Spinal cord (tissue), 10 donors: ENCODE results near the gene SEMA3D. TPM values are rescaled to one million over a fixed set of nuclear protein-coding genes. Genes with fewer than 3 reads are reported as not detected.

Experiments
- DNase-seq, 6 donors: peaks; one replicate each; pipeline versions ENCODE4 v3.0.0 to v3.0.0-alpha.2; 2013 to 2015; ENCODE audit warnings: low spot score in 6 of 6, low read depth in 4 of 6
- H3K27ac ChIP-seq: one replicate; pipeline ENCODE4 v1.5.1; 2013; ENCODE audit warnings: low read depth, low read length, control low read depth
- H3K27me3 ChIP-seq: one replicate; pipeline ENCODE4 v1.6.1; 2013; ENCODE audit warnings: low read length; ENCODE audit not compliant: control insufficient read depth, insufficient read depth
- H3K36me3 ChIP-seq: one replicate; pipeline ENCODE4 v1.6.1; 2013; ENCODE audit warnings: low read length; ENCODE audit not compliant: control insufficient read depth, insufficient read depth
- H3K4me1 ChIP-seq: one replicate; pipeline ENCODE4 v1.6.1; 2013; ENCODE audit warnings: low read length; ENCODE audit not compliant: control insufficient read depth, insufficient read depth
- H3K4me3 ChIP-seq: one replicate; pipeline ENCODE4 v1.5.1; 2013; ENCODE audit warnings: low read depth, low read length, control low read depth
- H3K9me3 ChIP-seq: one replicate; pipeline ENCODE4 v1.6.1; 2013; ENCODE audit warnings: low read length; ENCODE audit not compliant: control insufficient read depth, insufficient read depth
- WGBS: methylation state at CpG from one replicate; pipeline ENCODE4 v1.1.5; 2013; ENCODE audit warnings: missing lambda C conversion rate; ENCODE audit not compliant: insufficient coverage; 5-methylcytosine and 5-hydroxymethylcytosine counted together
- polyA plus RNA-seq, 2 donors: library from polyadenylated mRNA; unstranded; fragments of 120-200 nt; gene quantifications; one replicate each; pipeline ENCODE4 v1.2.1, GENCODE V29; 2013; ENCODE audit not compliant: insufficient read length in 2 of 2
- total RNA-seq, 2 donors: library from RNA; depleted of rRNA in 1 of 2; stranded (reverse); fragments of 120-200 nt in 1 of 2; fragments of >200 nt in 1 of 2; gene quantifications; one replicate each; pipeline versions ENCODE4 v1.2.3 to v1.2.4, GENCODE V29; 2013 to 2014
- donor health status: healthy.

SEMA3D gene
- total and polyA plus RNA-seq, 4 donors = 8.8 to 41.0 (median 24.4) TPM

DNA sequence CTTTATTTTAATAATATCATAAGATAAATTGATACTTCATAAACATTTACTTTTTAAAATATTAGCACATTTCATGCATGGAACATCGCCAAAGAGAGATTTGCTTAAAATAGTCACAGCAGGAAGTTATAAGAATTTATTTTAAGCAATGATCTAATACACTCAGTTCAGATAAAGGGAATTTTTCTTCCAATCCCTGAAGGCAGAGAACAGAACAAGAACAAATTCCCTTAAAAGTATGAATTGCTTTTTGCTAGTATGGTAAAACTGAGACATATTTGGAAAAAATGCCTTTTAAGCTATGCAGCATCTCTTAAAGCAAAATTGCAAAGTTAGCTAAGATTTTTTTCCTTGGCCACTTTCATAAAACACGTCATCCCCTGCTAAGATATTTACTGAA is 91.0 kb downstream of the SEMA3D start:
- DNase-seq = no peak
- H3K36me3 ChIP-seq = no peaks in the 10 kb centered on the region
- WGBS = no CpG with 5 or more reads among the region's 2 CpGs
- H3K9me3 ChIP-seq = no peaks in the 10 kb centered on the region
- no peaks in the 10 kb centered on the region for H3K27me3 ChIP-seq
- no peak overlapping the region for H3K4me3 ChIP-seq
- no peak overlapping the region for H3K27ac ChIP-seq
- H3K4me1 ChIP-seq = peaks cover 2% of the 10 kb centered on the region

DNA sequence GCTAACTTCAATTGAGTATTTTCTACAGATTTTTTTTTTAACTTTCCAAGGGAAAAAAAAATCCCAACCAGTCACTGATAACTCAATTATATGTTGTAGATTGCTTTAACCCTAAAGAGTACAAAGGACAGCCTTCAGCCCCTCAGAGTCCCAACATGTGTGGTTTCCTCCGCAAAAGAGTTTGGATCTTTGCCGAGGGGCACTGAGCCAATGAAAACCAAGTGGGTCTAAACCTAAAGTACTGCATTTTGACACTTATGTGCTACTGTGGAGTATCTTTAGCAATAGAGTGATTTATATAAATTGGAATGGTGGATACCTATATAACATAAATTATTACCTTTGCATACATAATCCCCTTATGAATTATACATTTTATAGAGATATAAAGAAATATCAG is 91.5 kb downstream of the SEMA3D start:
- Histone ChIP-seq H3K36me3 (no peaks in the 10 kb centered on the region), H3K4me1 (peaks cover 2% of the 10 kb centered on the region), H3K4me3 (no peak overlapping the region), H3K27ac (no peak overlapping the region), H3K9me3 (no peaks in the 10 kb centered on the region), H3K27me3 (no peaks in the 10 kb centered on the region)
- DNase-seq = peak in 3 of 6 donors; percentile 2 to 35 (median 9)
- WGBS = no CpG with 5 or more reads among the region's 2 CpGs

DNA sequence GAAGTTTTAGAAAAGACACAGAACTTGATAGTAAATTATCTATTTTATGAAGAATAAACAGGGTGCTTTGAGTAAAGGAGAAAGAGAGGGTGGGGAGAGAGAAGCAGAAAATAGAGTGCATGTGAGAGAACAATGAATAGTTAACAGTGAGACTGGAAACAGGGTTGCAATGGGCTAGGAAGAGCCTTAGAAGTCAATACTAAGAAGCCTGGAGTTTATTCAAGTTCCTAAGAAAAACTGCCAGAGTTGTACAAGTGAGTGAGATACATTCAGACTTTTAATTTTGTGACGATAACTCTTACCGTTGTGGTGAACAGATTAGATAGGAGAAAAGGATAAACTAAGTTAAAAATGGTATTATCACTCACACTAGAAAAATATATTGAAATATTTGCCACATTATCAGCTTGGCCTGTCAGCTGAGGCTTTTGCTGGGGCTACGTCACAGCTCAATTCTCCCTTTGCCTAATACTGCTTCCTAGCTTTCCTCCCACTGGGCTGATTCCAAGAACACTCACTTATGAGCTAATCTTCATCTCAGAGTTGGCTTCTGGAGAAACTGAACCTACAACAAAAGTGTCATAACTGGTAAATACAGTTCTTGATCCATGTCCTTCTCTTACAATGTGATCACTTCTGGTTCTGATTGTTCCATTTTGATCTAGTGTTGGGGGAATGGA is 92.7 kb downstream of the SEMA3D start:
- Histone ChIP-seq H3K9me3 (no peaks in the 10 kb centered on the region), H3K27ac (no peak overlapping the region), H3K27me3 (no peaks in the 10 kb centered on the region), H3K4me3 (no peak overlapping the region), H3K36me3 (no peaks in the 10 kb centered on the region), H3K4me1 (peaks cover 2% of the 10 kb centered on the region)
- 67% methylated on average over 1 of the region's 3 CpGs for WGBS
- DNase-seq = peak in 1 of 6 donors; percentile 14

DNA sequence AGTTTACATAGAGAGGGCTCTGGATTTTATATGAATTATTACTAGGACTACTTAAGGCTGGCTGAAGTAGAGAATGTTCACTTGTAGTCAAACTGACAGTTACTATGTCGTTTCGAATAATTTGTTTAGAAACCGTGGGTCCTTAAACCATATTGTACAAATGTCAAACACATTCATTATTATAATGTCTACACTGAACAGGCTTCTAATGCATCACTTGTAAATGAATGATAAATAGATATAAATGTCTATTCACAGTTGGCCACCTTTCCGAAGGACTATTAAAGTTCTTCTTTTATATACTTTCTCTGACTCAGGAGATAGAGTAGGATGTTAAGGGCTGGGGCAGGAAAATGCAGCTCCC is 95.3 kb downstream of the SEMA3D start:
- WGBS = no CpG with 5 or more reads among the region's 4 CpGs
- no peak for DNase-seq
- H3K4me3 ChIP-seq = no peak overlapping the region
- H3K27ac ChIP-seq = no peak overlapping the region
- H3K4me1 ChIP-seq = peaks cover 2% of the 10 kb centered on the region
- no peaks in the 10 kb centered on the region for H3K27me3 ChIP-seq
- H3K36me3 ChIP-seq = no peaks in the 10 kb centered on the region
- H3K9me3 ChIP-seq = no peaks in the 10 kb centered on the region

DNA sequence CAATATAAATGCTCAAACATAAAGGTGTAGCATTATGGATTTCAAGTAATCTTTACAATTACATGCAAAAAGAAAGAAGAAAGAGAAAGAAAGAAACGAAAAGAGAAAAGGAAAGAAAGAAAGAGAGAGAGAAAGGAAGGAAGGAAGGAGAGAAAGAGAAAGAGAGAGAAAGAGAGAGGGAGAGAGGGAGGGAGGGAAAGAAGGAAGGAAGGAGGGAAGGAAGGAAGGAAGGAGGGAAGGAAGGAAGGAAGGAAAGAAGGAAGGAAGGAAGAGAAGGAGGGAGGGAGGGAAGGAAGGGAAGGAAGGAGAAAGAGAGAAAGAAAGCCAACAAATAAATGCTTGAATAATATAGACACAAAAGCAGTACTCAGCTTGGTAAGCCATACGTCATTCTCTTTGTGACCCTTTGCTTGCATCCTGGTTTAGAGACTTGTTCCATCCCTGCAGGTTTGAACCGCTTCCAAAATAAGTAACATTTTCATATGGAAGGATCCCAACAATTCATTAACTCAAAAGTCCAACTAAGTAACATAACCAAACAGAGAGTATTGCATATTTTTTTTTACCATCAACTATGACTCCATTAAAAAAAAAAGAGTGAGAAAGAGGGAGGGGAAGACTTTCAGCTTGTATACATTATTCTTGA is 95.8 kb downstream of the SEMA3D start:
- WGBS = 89% methylated on average over 1 of the region's 3 CpGs
- H3K4me3 ChIP-seq = no peak overlapping the region
- no peak for DNase-seq

DNA sequence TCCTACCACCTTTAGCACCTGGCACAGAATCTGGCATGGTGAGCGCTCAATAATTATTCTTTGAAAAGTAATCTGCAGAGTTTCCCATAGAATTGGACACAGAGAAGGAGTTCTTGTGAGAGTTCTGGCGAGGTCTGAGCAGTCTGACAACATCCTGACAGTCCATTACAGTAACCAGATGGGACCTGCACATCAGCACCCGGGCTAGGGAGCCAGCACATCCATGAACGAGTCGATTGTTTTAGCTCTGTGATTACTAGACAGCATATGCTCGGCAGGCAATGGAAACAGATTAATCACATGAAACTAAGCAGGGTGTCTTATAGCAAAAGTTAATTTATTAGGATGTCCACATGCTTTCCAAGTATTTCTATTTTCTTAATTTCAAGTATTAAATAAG is 96.7 kb downstream of the SEMA3D start:
- DNase-seq = peak in 3 of 6 donors; percentile 17 to 52 (median 45)
- H3K27me3 ChIP-seq = no peaks in the 10 kb centered on the region
- H3K27ac ChIP-seq = no peak overlapping the region
- WGBS = 20% methylated on average over 1 of the region's 6 CpGs
- no peaks in the 10 kb centered on the region for H3K9me3 ChIP-seq
- no peak overlapping the region for H3K4me3 ChIP-seq
- H3K4me1 ChIP-seq = peaks cover 2% of the 10 kb centered on the region
- no peaks in the 10 kb centered on the region for H3K36me3 ChIP-seq

More for the DNA sequence above, 95.8 kb downstream of the SEMA3D start:
- no peaks in the 10 kb centered on the region for H3K9me3 ChIP-seq
- peaks cover 2% of the 10 kb centered on the region for H3K4me1 ChIP-seq
- no peaks in the 10 kb centered on the region for H3K36me3 ChIP-seq
- H3K27me3 ChIP-seq = no peaks in the 10 kb centered on the region
- no peak overlapping the region for H3K27ac ChIP-seq

DNA sequence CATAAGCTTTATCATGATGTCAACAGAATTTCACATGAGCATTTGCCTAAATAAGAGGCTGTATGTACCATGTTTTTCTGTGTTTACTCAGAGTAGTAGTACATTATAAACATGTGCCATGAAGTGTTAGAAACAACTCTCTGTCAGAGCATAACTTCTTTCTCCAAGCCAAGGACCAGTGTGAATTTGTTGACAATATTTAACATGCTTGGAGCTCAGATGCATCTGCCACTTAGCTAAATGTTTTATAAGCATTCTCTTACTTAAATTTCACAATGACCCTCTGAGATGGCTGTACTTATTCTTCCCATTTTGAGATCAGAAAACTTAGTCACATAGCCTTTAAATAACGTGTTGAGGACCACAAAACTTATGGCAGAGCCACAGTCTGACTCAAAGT is 105.0 kb downstream of the SEMA3D start:
- H3K27ac ChIP-seq = no peak overlapping the region
- no peaks in the 10 kb centered on the region for H3K4me1 ChIP-seq
- no peak overlapping the region for H3K4me3 ChIP-seq
- no peaks in the 10 kb centered on the region for H3K36me3 ChIP-seq
- no peaks in the 10 kb centered on the region for H3K9me3 ChIP-seq
- H3K27me3 ChIP-seq = no peaks in the 10 kb centered on the region
- 91% methylated on average over 1 of the region's 1 CpG for WGBS
- DNase-seq = no peak

DNA sequence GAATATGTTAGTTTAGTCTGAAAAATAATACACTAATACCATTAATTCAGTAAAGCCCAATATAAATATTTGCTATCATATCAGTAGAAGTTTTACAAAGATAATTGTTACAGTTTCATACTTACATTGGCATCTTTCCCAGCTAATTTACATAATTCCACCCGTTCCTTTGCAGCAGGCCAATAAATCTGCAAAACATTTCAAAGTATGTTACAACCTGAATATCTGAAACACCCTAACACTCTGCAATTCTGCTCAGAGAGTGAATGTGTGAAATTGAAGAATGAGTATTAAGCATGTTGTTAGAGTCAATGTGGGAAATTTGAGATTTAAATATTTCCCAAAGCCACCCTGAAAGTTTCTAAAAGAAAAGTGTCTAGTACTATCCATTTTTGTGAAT is 105.5 kb downstream of the SEMA3D start:
- Histone ChIP-seq H3K27me3 (no peaks in the 10 kb centered on the region), H3K4me1 (no peaks in the 10 kb centered on the region), H3K4me3 (no peak overlapping the region), H3K9me3 (no peaks in the 10 kb centered on the region), H3K36me3 (no peaks in the 10 kb centered on the region), H3K27ac (no peak overlapping the region)
- no CpG with 5 or more reads among the region's 1 CpG for WGBS
- DNase-seq = peak in 1 of 6 donors; percentile 43

DNA sequence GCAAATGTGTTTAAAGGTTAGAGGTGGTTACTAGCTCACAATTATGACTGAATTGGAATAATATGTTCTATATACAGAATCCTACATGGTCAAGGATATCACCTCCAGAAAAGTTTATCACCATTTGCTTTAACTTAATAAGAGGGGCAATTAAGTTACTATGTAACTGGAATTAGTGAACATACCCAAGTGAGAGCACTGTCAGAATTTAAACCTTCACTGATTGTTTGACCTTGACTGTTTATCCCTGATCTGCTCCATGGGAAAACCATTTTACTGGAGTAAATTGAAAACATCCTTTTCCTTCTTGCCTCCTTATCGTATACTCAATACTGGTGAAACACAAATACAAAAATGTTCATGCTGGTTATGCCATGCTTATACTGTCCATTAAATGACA is 107.4 kb downstream of the SEMA3D start:
- Histone ChIP-seq H3K9me3 (no peaks in the 10 kb centered on the region), H3K27me3 (no peaks in the 10 kb centered on the region), H3K36me3 (no peaks in the 10 kb centered on the region), H3K4me1 (no peaks in the 10 kb centered on the region), H3K27ac (no peak overlapping the region), H3K4me3 (no peak overlapping the region)
- no peak for DNase-seq
- WGBS = no CpG with 5 or more reads among the region's 1 CpG

DNA sequence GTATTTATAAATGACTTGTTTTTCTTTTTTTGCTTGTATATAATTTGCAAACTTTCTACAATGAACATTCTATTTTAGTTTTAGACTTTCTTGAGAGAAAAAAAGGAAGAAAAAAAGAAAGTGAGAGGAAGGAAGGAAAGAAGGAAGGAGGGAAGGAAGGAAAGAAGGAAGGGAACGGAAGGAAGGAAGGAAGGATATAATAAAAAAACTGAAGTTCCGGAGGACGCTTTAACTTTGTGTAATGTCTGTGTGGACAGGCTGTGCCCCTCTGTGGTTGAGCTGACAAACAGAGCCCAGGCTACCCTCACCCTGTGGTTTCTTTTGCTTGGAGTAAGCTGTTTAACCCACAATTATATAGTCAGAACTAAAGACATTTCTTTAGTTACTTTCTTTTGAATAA is 108.7 kb downstream of the SEMA3D start:
- H3K4me3 ChIP-seq = no peak overlapping the region
- DNase-seq = no peak
- no peak overlapping the region for H3K27ac ChIP-seq
- WGBS = 86% methylated on average over 1 of the region's 3 CpGs
- no peaks in the 10 kb centered on the region for H3K9me3 ChIP-seq
- no peaks in the 10 kb centered on the region for H3K4me1 ChIP-seq
- H3K36me3 ChIP-seq = no peaks in the 10 kb centered on the region
- H3K27me3 ChIP-seq = no peaks in the 10 kb centered on the region
